Kidney capillary endothelial cell (primary cell): ENCODE results near the gene NXN.
"Not testable (repeated sequence)": the region's sequence is repeated elsewhere in the genome, so short reads cannot be mapped to it uniquely, and the experiment has no call there.

Source experiments
- DNase-seq: peaks from one replicate; pipeline ENCODE4 v3.0.0-alpha.2; 2018; ENCODE audit warnings: low spot score

NXN gene

DNA sequence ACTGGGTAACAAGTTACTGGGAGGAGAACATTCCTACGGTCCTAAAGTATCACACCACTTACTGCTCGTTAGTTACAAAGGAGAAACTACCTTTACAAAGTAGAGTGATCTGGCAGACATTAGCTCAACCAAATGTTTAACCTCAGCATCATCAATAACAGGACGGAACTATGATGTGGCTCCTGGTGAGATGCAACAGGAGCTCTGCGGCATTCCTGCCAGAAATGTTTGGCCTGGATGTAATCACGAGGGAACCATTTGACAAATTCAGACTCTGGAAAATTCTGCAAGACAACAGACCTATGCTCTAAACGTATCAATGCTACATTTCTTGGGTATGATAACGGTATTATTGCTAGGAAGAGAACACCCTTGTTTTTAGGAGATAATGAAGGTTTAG lies 117.0 kb downstream of the NXN start:
- DNase-seq = no peak

- DNase-seq = no peak
Measured at GRCh38 chr17:861364-861763, 118.2 kb downstream of the NXN start.

GRCh38 chr17:860805-861204 lies 118.8 kb downstream of the NXN start:
- DNase-seq = no peak

GRCh38 chr17:859824-860195 lies 119.8 kb downstream of the NXN start:
- no peak for DNase-seq

- no peak for DNase-seq
Measured at GRCh38 chr17:859061-859823, 120.3 kb downstream of the NXN start.

DNA sequence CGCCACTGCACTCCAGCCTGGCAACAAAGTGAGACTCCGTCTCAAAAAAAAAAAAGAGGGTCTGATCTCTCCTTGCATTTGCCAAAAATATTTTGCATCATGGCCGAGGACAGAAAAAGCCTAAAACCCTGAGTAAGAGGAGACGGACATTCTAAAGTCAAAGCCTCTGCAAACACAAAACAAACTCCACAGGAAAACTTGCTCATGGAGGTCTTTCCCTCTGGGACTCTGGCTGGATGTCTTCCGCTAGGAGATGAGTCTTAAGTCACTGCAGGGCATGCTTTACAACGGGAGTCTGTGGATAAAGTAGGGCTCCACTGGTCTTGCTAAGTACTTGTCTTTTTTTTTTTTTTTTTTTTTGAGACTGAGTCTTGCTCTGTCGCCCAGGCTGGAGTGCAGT lies 123.4 kb downstream of the NXN start:
- no peak for DNase-seq

GRCh38 chr17:855569-855968 lies 124.0 kb downstream of the NXN start:
- no peak for DNase-seq

- not testable (repeated sequence) for DNase-seq
Measured at GRCh38 chr17:852850-853249, 126.7 kb downstream of the NXN start.

DNA sequence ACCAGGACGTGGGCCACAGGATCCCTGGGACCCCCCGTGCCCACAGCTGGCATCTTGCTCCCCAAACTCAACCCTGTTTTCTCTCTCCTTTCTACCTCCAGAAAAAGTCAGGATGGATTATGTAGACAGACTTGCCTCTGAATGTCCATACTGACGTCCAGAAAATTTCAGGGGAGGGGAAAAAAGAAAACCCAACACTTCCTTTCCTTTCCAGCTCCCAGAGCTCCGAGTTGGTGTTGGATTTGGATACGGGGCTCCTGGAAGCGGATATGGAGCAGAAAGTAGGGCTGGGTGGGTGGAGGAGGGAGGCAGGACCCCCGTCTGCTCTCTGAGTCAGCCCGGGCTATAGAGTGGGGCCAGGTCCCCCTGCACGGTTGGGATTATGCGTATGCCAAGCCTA lies 127.2 kb downstream of the NXN start:
- DNase-seq = no peak

DNA sequence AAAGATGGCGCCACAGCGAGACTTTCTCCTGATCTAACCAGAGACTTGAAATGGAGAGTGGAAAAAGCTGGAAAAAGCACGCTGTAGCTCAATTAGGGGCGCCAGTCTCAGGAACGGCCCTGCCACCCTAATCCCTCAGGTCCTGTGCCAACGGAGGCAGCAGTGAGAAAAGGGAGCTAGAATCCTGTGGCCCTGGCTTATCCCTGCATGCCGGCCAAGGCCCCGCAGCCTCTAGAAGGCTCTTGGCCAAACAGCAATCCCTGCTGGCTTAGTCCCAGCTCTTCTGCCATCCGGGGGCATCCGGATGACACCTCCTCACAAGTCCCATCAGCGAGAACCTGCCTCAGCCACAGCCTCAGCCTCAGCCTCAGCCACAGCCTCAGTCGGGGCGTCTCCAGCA lies 127.7 kb downstream of the NXN start:
- DNase-seq = no peak

- DNase-seq = no peak
Measured at GRCh38 chr17:850851-851763, 128.5 kb downstream of the NXN start.

DNA sequence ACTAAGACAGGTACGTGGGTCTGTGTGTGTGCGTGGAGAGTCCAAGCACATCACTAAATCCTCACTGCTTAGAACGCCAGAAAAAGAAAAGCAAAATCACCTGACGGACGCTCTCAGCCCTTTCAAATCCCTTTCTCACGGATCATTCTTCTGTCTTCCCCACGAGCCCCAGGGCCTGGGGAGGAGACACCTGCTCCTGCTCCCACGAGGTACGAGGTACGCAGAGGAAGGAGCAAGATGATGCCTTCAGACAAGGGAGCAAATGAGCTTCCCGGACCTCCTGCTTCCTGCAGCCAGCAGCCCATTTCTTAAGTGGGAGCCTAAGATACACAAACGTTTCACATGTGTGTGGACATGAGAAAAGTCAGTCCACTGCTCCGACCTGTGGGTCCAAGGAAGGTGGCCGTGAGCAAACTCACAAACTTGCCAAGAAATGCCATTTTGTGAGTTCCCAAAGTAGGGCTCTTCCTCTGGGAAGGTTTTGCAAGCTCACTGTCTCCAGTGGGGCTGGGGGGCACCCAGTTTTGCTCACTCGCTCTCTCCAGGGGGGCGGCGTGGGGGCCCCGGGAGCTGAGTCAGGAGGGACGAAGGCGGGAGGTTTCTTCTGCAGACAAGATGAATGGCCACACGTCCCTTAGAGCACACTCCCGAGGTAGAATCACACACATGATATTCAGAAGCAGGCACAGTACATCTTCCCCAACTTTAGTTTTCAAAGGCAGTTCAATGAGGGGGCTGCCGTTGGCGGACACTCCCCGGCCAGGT lies 129.3 kb downstream of the NXN start:
- DNase-seq = no peak

- no peak for DNase-seq
Measured at GRCh38 chr17:848402-848801, 131.2 kb downstream of the NXN start.

GRCh38 chr17:846901-847843 lies 132.4 kb downstream of the NXN start:
- no peak for DNase-seq

GRCh38 chr17:841313-841712 lies 138.3 kb downstream of the NXN start:
- DNase-seq = no peak

DNA sequence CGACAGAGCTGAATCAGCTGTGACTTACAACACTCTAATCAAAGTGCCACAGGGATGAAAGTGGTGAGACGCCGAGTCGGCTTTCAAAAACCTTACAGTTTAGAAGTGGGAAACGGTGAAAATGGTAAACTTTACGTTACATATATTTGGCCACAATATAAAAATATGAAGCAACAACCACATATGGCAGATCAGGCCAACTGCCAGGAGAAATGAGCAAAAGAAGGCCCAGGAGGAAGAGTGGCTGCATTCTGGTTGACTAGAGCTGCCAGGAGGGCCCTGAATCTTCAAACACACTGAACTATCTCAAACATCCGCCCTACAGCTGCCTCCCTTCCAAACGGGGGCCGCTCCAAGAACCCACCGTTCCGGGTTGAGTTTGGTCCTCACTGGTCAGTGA lies 141.1 kb downstream of the NXN start:
- no peak for DNase-seq

- DNase-seq = no peak
Measured at GRCh38 chr17:836151-836550, 143.4 kb downstream of the NXN start.

- not testable (repeated sequence) for DNase-seq
Measured at GRCh38 chr17:835721-836120, 143.9 kb downstream of the NXN start.

GRCh38 chr17:835263-835662 lies 144.3 kb downstream of the NXN start:
- DNase-seq = no peak

DNA sequence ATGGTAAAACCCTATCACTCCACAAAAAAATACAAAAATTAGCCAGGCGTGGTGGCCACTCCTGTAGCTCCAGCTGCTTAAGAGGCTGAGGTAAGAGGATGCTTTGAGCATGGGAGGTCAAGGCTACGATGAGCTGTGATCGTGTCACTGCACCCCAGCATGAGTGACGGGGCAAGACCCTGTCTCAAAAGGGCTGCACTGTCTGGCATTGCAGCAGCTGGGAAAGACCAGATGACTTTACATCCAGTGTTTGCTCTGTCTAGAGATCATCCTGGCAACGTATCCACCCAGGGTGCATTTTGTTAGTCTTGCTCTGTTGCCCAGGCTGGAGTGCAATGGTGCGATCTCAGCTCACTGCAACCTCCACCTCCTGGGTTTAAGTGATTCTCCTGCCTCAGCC lies 145.4 kb downstream of the NXN start:
- no peak for DNase-seq

GRCh38 chr17:830950-831349 lies 148.6 kb downstream of the NXN start:
- no peak for DNase-seq

DNA sequence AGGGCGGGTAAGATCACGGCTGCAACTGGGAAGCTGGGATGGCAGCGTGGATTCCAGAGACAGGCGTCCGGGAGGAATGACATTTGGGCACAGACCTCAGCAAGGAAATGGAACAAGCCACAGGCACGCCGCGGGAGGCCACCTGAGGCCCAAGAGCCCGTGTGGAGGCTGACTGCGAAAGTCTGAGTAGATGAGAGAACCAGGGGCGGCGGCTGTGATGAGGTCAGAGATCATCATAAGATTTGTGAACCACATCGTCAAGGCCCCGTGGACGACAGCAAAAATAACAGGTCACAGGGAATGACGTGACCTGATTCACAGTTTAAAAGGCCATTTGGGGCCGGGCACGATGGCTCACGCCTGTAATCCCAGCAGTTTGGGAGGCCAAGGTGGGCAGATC lies 149.2 kb downstream of the NXN start:
- DNase-seq = no peak
